ENCODE measurements around the gene MYO5B. TPM values are rescaled to one million over a fixed set of nuclear protein-coding genes. Genes with fewer than 3 reads are reported as not detected.
A peak's percentile ranks its signal among the peaks of the same experiment; 100 is the strongest.
"Not testable (repeated sequence)": the region's sequence is repeated elsewhere in the genome, so short reads cannot be mapped to it uniquely, and the experiment has no call there.

MYO5B gene
- total RNA-seq, 1 donor from 2014 or later: 6.7 TPM

DNA sequence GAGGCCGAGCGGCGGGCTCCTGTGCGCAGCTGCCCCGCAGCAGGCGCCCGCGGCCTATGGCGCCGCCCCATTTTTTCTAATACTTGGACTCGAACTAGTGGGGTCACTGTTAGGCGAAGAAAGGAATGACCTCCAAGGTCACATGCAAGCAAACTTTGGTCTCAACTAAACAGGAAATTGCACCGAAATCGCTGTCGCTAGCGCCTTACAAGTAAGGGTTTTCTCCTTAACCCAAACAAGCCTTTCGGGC, 382.0 kb downstream of the MYO5B start:
- Mint-ChIP-seq H3K27me3 (ENCODE audit: insufficient read depth, low read depth) (peaks cover 2% of the 10 kb centered on the region), H3K9me3 (peaks cover 25% of the 10 kb centered on the region), H3K36me3 (peaks cover 32% of the 10 kb centered on the region), H3K4me1 (peaks cover 25% of the 10 kb centered on the region), H3K27ac (peak overlapping the region; percentile 9), H3K4me3 (peak overlapping the region; percentile 96)
- H3K4me1 ChIP-seq: peaks cover 13% of the 10 kb centered on the region
- no peak overlapping the region for H3K27ac ChIP-seq
- H3F3A ChIP-seq (ENCODE audit: low read depth): peaks cover 19% of the 10 kb centered on the region
- no peak for TF ChIP-seq EZH2phosphoT487 (IDR thresholded peaks at IDR 0.05)
- TF ChIP-seq, protein P1, sequence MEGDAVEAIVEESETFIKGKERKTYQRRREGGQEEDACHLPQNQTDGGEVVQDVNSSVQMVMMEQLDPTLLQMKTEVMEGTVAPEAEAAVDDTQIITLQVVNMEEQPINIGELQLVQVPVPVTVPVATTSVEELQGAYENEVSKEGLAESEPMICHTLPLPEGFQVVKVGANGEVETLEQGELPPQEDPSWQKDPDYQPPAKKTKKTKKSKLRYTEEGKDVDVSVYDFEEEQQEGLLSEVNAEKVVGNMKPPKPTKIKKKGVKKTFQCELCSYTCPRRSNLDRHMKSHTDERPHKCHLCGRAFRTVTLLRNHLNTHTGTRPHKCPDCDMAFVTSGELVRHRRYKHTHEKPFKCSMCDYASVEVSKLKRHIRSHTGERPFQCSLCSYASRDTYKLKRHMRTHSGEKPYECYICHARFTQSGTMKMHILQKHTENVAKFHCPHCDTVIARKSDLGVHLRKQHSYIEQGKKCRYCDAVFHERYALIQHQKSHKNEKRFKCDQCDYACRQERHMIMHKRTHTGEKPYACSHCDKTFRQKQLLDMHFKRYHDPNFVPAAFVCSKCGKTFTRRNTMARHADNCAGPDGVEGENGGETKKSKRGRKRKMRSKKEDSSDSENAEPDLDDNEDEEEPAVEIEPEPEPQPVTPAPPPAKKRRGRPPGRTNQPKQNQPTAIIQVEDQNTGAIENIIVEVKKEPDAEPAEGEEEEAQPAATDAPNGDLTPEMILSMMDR (IDR thresholded peaks at IDR 0.05): no peak
- no peak for TF ChIP-seq EZH2 (IDR thresholded peaks at IDR 0.05)
- H3K4me3 ChIP-seq: peak overlapping the region; percentile 72
- DNase-seq (ENCODE audit: low spot score): peak; percentile 41
- H3K4me2 ChIP-seq: peak overlapping the region; percentile 89
- H3K79me2 ChIP-seq (ENCODE audit: low read depth): peaks cover 44% of the 10 kb centered on the region
- peaks cover 7% of the 10 kb centered on the region for H3K36me3 ChIP-seq
- H4K20me1 ChIP-seq (ENCODE audit: low read depth): no peaks in the 10 kb centered on the region
- no peak overlapping the region for H3K9ac ChIP-seq
- H3K9me3 ChIP-seq (ENCODE audit: low read depth): peaks cover 5% of the 10 kb centered on the region
- no peaks in the 10 kb centered on the region for H3K27me3 ChIP-seq
- peak overlapping the region; percentile 71 for H2AFZ ChIP-seq (replicated peaks)

DNA sequence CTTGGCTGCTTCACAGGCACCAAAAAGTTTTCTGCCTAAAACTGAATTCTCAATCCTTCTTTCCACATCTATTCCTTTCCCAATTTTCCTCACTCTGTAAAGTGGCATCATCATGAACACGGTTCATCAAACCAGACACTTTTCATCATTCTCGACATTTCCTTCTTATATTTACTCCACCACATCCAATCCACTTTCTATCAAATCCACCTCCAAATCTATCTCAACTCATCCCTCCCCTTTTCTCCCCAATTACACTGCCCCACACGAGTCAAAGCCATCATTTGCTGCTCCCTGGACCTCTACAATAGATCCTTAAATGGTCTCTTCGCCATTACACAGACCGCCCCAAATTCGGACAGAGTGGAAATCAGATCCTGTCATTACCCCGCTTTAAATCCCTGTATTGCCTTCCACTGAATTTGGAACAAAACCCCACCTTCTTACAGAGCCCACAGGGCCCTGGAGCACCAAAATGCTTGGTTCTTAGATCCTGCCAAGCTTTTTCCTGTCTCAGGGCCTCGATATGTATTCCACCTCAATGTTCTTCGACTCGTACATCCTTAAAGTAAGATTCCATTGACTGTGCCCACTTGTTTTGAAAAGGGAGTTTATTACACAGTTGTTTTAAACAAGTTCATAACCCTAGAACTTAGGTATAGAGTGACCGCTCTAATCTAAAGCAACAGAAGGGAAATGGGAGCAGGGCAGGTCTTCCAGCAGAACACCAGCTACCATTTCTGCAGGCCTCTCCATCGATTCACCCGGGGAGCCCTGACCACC, 382.5 kb downstream of the MYO5B start:
- no peak overlapping the region for H3K27ac ChIP-seq

DNA sequence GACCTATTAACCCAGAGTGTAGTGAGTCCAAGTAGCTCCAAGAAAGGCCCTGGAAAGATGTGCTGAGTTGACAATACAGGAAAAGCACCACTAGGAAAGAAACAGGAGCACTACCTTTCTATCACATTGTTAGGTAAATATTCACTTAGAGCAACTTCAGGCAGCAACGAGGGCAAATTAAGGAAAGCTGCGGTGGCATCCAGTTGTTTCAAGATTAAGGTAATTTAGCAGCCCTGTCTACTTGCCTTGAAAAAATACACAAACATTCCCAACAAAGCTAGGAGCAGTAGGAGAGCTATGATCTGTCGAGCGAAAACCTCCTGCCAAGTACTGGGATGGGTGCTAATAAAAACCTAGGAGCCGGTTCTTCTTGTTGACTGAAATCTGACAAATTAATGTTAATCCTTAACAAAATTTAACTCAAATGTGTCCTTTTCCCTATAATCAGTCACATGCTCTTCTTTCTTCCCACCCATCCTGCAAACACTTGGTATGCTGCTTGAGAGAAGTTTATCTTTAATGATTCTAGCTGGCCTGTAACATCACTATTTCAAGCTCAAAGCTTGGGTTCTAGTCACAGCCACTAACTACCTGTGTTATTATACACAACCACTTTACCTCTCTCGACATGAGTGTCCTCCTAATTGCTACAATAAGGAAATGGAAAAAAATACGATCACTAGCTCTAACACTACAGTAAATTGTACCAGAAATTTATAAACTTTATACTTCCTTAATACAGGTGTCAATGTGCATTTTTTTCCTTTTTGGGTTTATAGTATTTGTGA, 383.6 kb downstream of the MYO5B start:
- H3K79me2 ChIP-seq (ENCODE audit: low read depth): peaks cover 60% of the 10 kb centered on the region
- Mint-ChIP-seq H3K36me3 (peaks cover 33% of the 10 kb centered on the region), H3K27me3 (ENCODE audit: insufficient read depth, low read depth) (peaks cover 2% of the 10 kb centered on the region), H3K27ac (no peak overlapping the region), H3K4me1 (peaks cover 25% of the 10 kb centered on the region), H3K9me3 (peaks cover 39% of the 10 kb centered on the region), H3K4me3 (peak overlapping the region; percentile 30)
- H3K36me3 ChIP-seq: peaks cover 7% of the 10 kb centered on the region
- H3F3A ChIP-seq (ENCODE audit: low read depth): peaks cover 19% of the 10 kb centered on the region
- H3K4me3 ChIP-seq: peak overlapping the region; percentile 10
- peak; percentile 3 for DNase-seq (ENCODE audit: low spot score)
- TF ChIP-seq EZH2phosphoT487 (IDR thresholded peaks at IDR 0.05) (no peak), EZH2 (IDR thresholded peaks at IDR 0.05) (no peak)
- TF ChIP-seq, protein P1 (IDR thresholded peaks at IDR 0.05): no peak
- no peak overlapping the region for H2AFZ ChIP-seq (replicated peaks)
- H3K4me2 ChIP-seq: peak overlapping the region; percentile 89
- no peaks in the 10 kb centered on the region for H4K20me1 ChIP-seq (ENCODE audit: low read depth)
- peaks cover 13% of the 10 kb centered on the region for H3K4me1 ChIP-seq
- H3K27me3 ChIP-seq: no peaks in the 10 kb centered on the region
- H3K9me3 ChIP-seq (ENCODE audit: low read depth): peaks cover 5% of the 10 kb centered on the region
- no peak overlapping the region for H3K9ac ChIP-seq
- H3K27ac ChIP-seq: no peak overlapping the region

More for the DNA sequence above, 382.5 kb downstream of the MYO5B start:
- H3K27ac Mint-ChIP-seq: peak overlapping the region; percentile 9
- Histone ChIP-seq H3K9ac (no peak overlapping the region), H3K9me3 (ENCODE audit: low read depth) (peaks cover 5% of the 10 kb centered on the region), H4K20me1 (ENCODE audit: low read depth) (no peaks in the 10 kb centered on the region), H3K36me3 (peaks cover 7% of the 10 kb centered on the region), H3F3A (ENCODE audit: low read depth) (peaks cover 19% of the 10 kb centered on the region), H2AFZ (replicated peaks) (peak overlapping the region; percentile 71), H3K4me2 (peak overlapping the region; percentile 89), H3K4me3 (peak overlapping the region; percentile 72), H3K4me1 (peaks cover 13% of the 10 kb centered on the region), H3K27me3 (no peaks in the 10 kb centered on the region), H3K79me2 (ENCODE audit: low read depth) (peaks cover 49% of the 10 kb centered on the region)
- H3K27me3 Mint-ChIP-seq (ENCODE audit: insufficient read depth, low read depth): peaks cover 2% of the 10 kb centered on the region
- TF ChIP-seq, protein P1 (IDR thresholded peaks at IDR 0.05): no peak
- TF ChIP-seq EZH2phosphoT487 (IDR thresholded peaks at IDR 0.05) (peak; percentile 17), EZH2 (IDR thresholded peaks at IDR 0.05) (no peak)
- DNase-seq (ENCODE audit: low spot score): no peak
- H3K9me3 Mint-ChIP-seq: peaks cover 29% of the 10 kb centered on the region
- H3K4me3 Mint-ChIP-seq: peak overlapping the region; percentile 96
- H3K36me3 Mint-ChIP-seq: peaks cover 32% of the 10 kb centered on the region
- peaks cover 25% of the 10 kb centered on the region for H3K4me1 Mint-ChIP-seq

DNA sequence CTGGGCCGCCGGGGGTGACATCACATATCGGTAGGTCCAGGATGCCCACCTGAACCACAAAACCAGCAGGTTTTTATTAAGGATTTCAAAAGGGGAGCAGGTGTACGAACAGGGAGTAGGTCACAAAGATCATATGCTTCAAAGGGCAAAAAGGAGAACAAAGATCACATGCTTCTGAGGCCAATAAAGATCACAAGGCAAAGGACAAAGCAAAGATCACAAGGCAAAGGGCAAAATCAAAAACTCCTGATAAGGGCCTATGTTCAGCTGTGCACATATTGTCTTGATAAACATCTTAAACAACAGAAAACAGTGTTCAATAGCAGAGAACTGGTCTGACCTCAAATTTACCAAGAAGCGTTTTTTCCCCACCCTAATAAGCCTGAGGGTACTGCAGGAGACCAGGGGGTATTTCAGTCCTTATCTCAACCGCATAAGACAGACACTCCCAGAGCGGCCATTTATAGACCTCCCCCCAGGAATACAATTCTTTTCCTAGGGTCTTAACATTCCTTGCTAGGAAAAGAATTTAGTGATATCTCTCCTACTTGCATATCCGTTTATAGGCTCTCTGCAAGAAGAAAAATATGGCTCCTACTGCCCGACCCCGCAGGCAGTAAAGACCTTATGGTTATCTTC, 386.3 kb downstream of the MYO5B start:
- H3K79me2 ChIP-seq (ENCODE audit: low read depth): peaks cover 83% of the 10 kb centered on the region
- H3K36me3 ChIP-seq; H2AFZ ChIP-seq (replicated peaks); H3K9ac ChIP-seq; H3K4me2 ChIP-seq; H3K4me3 ChIP-seq; H3K9me3 ChIP-seq (ENCODE audit: low read depth); DNase-seq (ENCODE audit: low spot score); H3K27ac ChIP-seq; H3K27me3 ChIP-seq; H3K27ac Mint-ChIP-seq; H3K4me3 Mint-ChIP-seq; H3K27me3 Mint-ChIP-seq (ENCODE audit: insufficient read depth, low read depth); H4K20me1 ChIP-seq (ENCODE audit: low read depth); H3K4me1 ChIP-seq: not testable (repeated sequence)
- peaks cover 18% of the 10 kb centered on the region for H3F3A ChIP-seq (ENCODE audit: low read depth)
- peaks cover 16% of the 10 kb centered on the region for H3K4me1 Mint-ChIP-seq
- peaks cover 60% of the 10 kb centered on the region for H3K9me3 Mint-ChIP-seq
- peaks cover 45% of the 10 kb centered on the region for H3K36me3 Mint-ChIP-seq
